COLO668 (cell line): ENCODE data around the gene CLCN7.
A peak's percentile ranks its signal among the peaks of the same experiment; 100 is the strongest.

Experiments
- DNase-seq: peaks from one replicate; lab custom pipeline; 2025; ENCODE audit not compliant: unreplicated experiment; lab: John Stamatoyannopoulos, UW

The CLCN7 gene

DNA sequence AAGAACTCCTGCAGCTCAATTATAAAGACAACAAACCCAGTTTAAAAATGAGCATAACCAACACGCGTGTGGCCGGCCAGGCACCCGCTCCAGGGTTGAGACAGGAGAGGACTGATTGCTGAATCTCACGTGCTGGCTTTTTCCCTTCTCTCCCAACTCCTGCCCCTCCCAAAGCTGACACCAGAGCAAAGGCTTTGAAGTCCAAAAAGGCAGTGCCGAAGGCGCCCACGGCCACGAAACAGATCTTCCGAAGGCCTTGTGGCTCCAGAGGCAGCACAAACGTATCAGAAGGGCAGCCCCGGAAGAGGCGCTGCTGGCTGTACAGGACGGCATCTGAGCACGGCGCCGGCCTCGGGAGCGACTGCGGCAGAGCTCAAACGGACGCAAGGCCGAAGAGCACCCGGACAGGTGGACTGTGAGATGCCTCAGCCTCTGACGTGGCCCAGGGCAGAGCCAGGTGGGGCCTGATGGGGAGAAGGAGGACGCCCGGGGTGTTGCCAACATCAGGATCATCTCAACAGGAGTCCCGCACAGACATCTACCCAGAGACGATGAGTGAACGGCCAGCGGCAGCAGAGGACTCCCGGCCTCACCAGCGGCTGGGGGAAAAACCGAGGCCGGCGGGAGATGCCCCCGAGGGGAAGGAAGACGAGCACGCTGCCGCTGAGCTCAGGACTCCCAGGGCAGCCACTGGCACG lies 10.5 kb downstream of the CLCN7 start:
- no peak for DNase-seq

DNA sequence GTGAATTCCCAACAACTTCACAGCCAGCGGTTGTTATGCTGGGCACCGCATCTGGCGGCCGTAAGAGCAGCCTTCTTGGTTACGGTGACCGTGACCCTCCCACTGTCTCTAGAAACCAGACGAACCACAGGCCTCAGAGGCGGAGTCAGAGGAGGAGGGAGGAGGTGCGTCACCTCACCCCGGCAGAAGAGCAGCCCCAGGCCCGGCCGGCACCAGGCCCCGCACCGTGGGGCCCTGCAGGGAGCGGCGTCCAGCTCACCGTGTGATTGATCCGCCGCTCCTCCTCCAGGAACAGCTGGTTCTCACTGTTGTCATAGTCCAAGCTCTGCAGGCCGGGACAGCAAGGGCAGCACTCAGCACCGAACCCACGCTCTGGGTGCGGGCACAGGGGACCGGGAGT lies 13.7 kb downstream of the CLCN7 start:
- DNase-seq, result no peak

DNA sequence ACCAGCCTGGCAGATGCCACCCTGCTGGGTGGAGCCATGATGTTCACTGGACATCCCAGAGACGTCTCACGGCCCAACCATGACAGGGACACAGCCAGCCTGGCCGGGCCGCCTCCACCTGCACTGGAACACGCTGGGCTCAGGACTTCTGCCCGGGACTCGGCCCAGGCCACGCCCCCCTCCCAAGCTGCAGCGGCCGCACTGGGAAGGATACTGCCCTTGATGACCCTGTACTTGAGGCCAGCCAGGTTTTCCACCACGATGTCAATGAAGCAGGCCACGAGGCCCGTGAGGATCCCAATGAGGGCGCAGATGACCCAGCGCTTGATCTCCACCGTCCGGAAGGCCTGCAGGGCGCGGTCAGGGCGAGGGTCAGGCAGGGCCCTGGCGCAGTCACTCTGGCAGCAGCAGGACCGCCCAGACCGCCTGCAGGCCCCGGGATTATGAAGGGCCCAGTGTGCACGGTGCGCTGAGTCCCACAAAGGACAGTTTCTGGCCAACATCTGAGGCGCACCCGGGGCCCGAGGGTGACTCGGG lies 14.2 kb downstream of the CLCN7 start:
- DNase-seq, result no peak

DNA sequence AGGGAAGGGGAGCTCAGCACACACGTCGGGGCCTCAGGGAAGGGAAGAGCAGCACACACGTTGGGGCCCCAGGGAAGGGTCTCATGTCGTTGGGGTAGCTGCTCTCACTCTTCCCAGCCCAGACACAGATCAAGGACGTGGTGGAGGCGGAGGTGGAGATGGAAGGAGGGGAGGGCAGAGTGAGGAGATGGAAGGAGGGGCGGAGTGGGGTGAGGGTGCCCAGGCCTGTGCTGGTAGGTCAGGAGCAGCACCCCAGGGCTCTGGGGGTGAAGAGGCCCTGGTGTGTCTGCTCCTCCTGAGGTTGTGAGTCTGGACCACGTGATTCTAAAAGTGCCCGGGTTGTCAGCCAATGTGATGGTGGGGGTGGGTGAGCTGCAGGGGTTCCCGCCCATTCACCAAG lies 14.9 kb downstream of the CLCN7 start:
- no peak for DNase-seq

DNA sequence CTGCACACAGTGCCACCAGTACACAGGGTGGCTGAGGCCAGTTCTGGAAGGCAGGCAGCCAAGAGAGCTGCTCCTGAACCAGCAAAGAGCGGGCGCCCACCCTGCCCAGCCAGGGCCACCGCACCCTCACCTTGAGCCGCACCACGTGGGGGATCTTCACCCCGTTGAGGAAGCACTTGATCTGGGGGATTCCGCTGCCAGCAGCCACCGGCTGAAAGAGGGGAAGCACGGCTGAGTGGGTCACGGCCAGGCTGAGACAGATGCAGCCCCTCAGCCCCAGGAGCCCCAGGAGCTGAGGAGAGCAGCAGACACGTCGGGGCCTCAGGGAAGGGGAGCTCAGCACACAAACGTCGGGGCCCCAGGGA lies 15.9 kb downstream of the CLCN7 start:
- no peak for DNase-seq

DNA sequence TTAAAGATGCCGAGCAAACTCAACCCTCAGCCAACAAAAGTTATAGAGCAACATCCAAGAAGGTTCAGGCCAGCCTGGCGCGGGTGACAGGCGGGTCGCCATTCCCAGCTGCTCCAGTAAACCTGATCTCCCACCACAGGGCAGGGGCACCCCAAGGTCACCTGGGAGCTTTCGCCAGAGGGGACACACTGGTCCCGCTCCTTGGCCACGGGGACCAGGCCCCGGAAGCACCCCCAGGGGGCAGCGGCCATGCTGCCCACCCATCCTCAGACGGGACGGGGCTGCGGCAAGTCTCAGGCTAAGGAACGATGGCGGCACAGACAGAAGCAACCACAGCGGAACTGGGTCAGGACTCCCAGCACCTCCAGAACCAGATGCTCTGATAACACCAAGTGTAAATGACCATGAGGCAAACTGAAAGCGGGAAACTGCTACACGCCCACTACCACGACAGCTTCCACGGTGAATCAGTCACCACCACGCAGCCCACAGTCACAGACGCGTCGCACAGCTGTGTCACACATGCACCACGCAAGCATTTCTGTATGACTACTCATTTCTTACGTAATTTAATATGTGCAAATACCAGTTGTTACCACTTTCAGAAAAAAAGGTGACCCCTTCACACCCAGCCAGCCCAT lies 16.4 kb downstream of the CLCN7 start:
- no peak for DNase-seq

DNA sequence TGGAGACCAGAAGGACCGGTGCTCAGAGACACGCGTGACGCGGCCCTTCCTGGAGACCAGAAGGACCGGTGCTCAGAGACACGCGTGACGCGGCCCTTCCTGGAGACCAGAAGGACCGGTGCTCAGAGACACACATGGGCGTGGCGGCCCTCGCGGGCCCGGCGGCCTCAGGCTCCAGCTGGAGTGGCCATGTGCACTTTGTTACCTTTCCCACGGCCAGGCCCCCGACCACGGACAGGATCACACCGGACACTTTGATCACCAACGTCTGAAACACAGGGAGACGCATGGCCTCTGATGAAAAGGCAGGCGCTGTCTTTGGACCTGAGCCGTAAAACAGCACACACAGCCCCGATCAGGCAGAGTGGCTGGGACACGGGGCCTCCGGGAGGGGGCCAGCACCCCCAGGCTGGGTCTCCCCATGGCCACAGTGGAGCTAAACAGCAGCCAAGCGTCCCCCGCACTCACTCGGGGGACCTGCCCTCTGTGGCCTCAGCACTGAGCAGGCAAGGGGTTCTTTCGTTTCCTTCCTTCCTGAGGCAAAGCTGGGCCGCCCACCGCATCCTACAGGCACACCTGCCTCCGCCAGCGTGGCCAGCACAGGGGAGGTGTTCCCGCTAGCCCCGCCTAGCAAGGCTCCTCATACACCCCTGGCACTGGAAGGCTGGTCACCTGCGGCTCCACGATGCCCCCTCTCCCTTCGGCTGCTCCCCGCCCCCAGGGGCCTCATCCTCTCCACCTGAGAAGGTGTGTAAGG lies 17.2 kb downstream of the CLCN7 start:
- no peak for DNase-seq

DNA sequence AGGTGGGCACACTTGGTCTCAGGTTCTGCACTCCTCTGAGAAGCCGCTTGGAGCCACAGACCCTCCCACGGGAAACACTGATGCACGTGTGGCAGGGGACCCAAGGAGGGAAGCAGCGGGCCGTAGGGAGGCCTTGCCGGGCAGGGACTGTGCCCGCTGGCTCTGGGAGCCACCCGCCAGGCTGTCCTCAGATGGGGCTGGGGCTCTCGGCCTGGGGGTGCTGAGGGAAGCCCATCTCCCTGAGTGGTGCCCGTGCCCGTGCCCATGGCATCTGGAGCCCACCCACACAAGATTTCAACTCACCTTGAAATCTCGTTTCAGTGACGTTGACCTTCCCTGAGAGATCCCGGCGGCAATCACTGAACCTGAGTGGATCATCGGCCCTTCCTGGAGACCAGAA lies 17.9 kb downstream of the CLCN7 start:
- DNase-seq, result no peak

DNA sequence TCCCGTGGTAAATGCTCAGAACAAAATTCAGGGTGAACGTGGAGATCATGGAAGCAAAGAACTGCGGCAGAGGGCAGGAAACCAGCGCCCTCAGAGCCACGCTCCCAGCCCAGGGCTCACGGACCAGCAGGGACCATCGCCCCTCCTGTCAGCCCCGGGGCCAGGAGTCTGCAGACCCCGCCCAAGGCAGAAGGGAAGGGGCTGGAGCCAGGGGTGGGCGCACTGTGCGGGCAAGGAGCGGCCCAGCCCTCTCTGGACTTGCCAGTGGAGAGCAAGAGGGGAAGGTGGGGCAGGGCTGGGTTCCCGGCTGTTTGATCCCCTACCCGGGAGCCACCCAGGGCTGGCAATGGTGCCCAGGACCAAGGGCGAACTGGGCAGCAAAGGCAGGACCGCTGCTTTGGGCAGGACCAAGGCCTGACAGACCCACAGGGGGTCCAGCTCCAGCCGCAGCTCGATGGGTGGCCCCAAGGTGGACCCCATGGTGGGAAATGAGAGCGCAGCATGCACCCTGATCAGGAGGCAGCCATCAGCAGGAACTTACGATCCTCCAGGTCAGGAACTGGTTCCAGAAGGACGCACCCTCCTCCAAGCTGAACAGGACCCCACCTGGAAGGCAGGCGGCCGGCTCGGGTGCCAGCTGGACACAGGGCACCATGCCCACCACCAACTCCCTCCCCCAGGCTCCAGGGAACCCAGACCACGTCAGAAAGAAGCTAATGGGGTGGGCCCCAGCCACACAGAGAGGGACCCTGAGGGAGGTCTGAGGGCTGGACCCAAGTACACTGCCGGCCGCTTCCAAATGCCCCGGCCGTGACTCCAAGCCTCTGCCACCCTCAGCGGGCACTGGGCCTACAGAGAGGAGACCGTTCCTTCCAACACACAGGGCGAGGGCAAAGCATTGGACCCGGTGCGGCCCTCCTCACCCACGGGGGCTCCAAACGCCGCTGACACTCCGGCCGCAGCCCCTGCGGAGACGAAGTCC lies 19.3 kb downstream of the CLCN7 start:
- no peak for DNase-seq

DNA sequence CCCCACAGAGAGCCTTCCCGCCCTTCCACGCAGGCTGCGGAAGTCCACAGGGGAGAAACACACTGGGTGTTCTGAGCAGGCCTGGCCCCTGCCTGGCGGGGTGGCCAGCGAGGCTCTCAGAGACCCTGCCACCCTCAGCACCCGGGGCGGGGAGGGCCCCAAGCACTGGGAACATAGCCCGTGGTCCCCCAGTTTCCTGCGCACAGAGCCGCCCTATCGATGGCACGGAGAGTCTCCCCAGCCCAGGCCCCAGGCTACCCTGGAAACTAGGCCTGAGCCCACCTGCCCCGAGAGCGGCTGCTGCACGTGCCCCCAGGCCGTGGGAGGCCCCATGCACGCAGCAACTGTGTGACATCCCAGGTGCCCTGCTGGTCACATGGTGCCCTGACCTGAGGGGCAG lies 20.3 kb downstream of the CLCN7 start:
- DNase-seq, result no peak

DNA sequence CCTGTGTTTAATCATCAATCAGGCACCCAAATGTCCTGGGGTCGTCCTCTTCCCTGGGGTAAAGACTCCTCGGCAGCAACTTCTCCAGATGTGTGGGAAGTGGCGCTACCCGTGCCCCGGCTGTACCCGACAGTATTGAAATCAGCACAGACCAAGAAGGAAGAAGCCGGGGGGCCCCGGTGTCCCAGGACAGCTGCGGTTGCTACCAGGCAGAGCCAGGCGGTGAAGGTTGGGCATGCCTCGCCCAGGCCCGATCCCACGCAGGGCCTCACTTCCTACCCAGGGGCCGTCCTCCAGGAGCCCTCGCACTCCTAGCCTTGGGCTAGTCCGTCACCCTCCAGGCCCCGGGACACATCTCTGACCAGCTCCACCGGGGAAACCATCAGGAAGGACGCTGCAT lies 21.5 kb downstream of the CLCN7 start:
- no peak for DNase-seq

DNA sequence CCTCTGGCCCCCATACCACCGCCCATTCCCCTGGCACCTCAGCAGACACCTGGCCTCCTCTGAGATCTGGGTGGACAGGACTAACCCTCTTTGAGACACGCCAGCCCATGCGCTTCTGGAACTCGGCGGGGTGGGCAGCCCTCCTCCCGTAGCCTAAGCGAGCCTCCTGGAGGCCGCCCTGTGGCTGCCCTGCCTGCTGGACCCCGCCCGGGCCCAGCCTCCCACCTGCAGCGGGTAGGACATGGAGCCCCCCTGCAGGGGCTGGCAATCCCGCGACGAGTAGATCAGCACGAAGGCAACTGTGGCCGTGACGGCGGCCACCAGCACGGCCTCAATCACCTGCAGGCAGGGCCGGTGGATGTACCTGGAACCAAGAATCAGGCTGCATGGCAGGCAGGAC lies 22.3 kb downstream of the CLCN7 start:
- no peak for DNase-seq

DNA sequence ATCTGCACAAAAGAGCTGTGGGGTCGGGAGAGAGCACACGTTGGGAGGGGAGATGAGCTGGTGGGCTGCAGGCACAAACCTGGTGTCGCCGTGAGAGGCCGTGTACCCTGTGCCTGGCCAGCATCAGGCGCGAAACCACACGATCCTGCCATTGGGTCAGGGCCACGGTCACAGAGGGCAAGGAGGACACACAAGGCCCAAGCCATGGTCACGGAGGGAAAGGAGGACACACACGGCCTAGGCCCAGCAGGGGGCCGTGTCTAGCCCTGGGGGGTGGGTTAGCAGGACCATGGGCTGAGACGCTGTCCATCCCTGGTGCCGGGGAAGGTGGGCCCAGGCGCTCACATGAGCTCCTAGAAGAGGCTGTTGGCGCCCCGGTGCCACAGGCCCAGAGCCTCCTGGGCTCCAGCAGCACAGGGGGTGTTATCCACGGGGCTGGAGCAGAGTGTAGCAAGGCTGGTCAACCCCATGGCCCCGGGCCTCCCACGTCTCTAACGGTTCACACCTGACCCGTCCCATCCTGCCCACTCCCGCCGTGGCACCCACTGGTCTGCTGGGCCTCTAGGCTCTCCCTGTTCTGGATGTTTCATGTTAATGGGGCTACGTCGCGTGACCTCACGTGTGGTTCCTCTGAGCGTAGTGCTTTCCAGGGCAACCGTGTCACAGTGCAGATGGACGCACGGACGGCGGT lies 23.0 kb downstream of the CLCN7 start:
- DNase-seq, result no peak

DNA sequence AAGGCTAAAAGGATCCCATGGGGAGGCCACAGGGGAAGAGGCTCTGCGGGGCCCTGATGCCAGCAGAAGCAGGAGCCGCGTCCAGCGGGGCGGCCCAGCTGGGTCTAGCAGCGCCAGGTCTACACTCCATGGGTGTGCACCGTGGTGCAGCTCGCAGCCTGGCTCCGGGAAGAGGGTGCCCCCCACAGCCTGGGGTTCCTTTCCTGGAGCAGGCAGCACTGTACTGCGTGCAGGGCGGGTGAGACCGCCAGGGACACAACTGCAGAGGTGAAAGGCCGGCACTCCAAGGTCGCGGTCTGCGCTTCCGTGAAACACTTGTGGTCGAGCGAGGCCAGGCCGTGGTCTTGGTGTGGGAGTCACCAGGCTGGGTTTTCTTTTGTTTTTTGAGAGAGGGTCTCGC lies 24.0 kb downstream of the CLCN7 start:
- no peak for DNase-seq

DNA sequence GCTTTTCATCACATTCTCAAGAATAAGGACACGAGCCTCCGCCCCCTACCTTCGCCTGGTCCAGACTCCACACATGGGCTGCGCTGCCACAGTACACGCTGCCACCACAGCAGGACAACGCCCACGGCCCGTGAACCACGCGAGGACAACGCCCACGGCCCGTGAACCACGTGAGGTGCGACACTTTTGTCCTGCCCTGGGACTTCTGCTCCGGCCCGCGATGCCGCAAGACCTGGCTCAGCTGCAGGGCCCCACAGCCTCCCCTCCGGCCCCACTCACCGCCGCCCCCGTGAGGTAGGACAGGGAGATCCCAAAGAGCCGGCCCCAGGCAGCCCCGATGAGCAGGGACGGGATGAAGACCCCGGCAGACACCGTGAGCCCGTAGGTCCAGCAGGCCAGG lies 24.6 kb downstream of the CLCN7 start:
- DNase-seq, result peak; percentile 16

DNA sequence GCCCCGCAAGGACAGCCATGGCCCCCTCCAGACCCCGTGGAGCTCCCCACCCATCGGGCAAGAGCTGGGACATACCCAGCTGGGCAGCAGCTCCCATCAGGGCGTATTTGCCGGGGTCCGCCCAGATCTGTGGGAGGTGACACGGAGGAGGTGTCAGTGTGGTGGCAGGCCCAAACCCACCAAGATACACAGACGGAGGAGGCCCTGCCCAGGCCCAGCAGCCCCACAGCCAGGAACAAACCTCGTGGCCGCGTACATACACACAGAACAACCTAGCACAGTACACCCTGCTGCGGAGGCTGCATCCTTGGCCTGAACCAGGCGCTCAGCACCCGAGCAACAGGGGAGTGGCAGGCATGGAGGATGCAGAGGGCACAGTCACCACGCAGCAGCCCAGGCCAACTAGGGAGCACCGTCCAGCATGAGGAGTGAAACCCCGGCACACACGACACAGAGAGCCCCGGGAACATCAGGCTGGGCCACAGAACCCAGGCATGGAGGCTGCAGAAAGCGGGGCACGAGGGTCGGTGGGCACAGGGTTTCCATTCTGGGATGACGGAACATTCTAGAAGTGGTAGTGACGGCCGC lies 25.5 kb downstream of the CLCN7 start:
- DNase-seq, result no peak

DNA sequence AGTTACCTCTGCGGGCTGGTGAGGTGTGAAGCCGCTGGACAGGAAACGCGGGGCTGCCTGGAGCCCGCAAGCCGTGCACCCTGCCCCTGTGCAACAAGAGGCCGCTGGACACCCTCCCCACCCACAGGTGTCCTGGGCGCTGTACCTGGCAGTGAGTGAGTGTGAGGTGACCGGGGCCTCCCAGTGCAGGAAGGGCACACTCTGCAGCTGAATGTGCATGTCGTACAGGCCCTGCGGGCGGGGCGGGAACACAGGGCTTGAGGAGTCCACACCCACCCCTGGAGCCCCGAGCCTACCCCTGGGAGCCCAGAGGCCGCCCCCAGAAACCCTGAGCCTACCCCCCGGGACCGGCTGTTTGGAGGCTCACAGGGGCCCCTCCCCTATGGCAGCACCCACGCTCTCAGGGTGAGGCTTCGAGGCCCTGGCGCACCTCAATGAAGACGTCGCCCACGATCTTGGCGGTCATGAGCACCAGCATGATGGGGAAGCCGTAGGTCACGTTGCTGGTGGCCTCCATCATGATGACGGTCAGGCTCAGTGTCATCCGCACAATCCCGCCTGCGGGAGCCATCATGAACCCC lies 26.2 kb downstream of the CLCN7 start:
- DNase-seq, result no peak

DNA sequence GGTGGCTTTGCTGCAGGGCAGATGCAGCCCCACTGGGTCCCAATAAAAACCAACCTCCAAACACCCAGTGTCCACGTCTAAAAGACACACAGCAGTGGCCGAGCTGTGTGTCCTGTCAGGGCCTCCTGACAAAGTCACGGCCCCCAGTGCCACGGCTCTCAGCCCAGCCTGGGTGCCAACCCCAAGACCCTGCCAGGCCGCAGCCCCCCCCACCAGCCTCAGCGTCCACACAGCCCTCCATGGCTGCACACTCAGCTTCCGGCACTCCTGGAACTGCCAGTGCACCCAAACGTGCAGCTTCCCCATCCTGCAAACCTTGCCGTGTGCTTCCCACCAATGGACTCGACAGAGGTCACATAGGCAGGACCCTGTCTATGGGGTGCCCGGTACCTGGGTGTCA lies 26.9 kb downstream of the CLCN7 start:
- DNase-seq, result no peak

DNA sequence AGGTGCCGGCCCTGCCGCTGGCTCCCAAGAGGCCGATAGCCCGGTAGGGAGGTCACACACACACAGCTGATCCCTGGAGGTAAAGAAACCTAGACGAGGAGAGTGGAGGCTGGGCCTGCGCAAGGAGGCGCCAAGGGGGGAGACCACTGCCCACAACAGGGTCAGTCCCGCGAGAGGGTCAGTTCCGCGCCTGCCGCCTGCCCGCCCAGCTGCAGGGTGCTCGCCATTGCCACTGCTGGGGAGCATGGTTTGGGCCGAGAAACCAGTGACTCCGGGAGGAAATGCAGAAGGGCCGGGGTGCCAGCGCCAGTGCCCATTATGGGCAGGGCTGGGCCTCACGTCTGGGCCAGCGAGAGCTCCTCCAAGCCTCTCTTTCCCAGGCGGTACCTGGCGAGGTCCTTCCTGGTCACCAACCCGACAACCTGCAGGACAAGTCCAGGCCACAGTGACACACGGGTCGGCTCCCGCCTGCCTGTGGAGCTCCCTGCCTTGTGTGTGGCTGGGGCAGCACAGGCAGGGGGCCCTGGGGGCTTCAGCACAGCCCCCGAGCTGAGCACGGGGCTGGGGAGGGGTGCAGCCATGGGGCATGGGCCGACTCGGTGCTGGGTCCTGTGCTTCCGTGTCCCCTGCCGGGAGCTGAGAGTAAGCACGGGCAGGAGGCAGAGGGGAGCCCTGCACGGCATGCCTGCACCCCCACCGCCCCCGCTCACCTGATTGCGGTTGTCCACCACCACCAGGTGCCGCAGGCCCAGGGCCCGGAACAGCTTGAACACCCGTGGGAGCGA lies 28.3 kb downstream of the CLCN7 start:
- no peak for DNase-seq
